HG02678 (cell line): ENCODE data around the gene RTN4RL2.

Experiments used
- ATAC-seq: cut with Tn5 transposase; IDR thresholded peaks from one replicate; pipeline ENCODE4 v1.9.1; 2021; ENCODE audit warnings: mild to moderate bottlenecking, moderate library complexity; ENCODE audit not compliant: unreplicated experiment

The RTN4RL2 gene

GRCh38 chr11:57460022-57460757, at the start of gene RTN4RL2:
Gene RTN4RL2 (plus strand): TSS chr11:57460528. CDS start chr11:57460866, 338 bp downstream.
- ATAC-seq, result peak; percentile 35

GRCh38 chr11:57413681-57414080, 46.6 kb upstream of the RTN4RL2 start:
- ATAC-seq, result no peak

GRCh38 chr11:57414612-57415212, 45.6 kb upstream of the RTN4RL2 start:
- ATAC-seq, result no peak

- no peak for ATAC-seq
Observed at GRCh38 chr11:57416436-57416835, 43.9 kb upstream of the RTN4RL2 start.

GRCh38 chr11:57417056-57417455, 43.3 kb upstream of the RTN4RL2 start:
- no peak for ATAC-seq

GRCh38 chr11:57418131-57418530, 42.2 kb upstream of the RTN4RL2 start:
- no peak for ATAC-seq

GRCh38 chr11:57419146-57419545, 41.2 kb upstream of the RTN4RL2 start:
- ATAC-seq, result no peak

- ATAC-seq, result no peak
Observed at GRCh38 chr11:57421066-57421465, 39.3 kb upstream of the RTN4RL2 start.

- ATAC-seq, result no peak
Observed at GRCh38 chr11:57421805-57422204, 38.5 kb upstream of the RTN4RL2 start.

- ATAC-seq, result no peak
Observed at GRCh38 chr11:57422669-57423068, 37.7 kb upstream of the RTN4RL2 start.

GRCh38 chr11:57424137-57424791, 36.1 kb upstream of the RTN4RL2 start:
- no peak for ATAC-seq

- ATAC-seq, result peak; percentile 89
Observed at GRCh38 chr11:57424792-57425564, 35.4 kb upstream of the RTN4RL2 start.

GRCh38 chr11:57425565-57426438, 34.5 kb upstream of the RTN4RL2 start:
- no peak for ATAC-seq

GRCh38 chr11:57426439-57426928, 33.8 kb upstream of the RTN4RL2 start:
- no peak for ATAC-seq

GRCh38 chr11:57426929-57427726, 33.2 kb upstream of the RTN4RL2 start, which contains the start of gene SLC43A3:
Gene SLC43A3 (minus strand): TSS chr11:57427121. CDS start chr11:57426172, 949 bp downstream.
- peak; percentile 60 for ATAC-seq

GRCh38 chr11:57427727-57428082, 32.6 kb upstream of the RTN4RL2 start:
- ATAC-seq, result no peak

GRCh38 chr11:57428643-57429042, 31.7 kb upstream of the RTN4RL2 start:
- ATAC-seq, result no peak

- no peak for ATAC-seq
Observed at GRCh38 chr11:57429946-57430345, 30.4 kb upstream of the RTN4RL2 start.

- no peak for ATAC-seq
Observed at GRCh38 chr11:57430952-57431351, 29.4 kb upstream of the RTN4RL2 start.
